Fibroblast of lung (primary cell): ENCODE measurements around the gene ROBO2.

ENCODE experiments used
- CTCF ChIP-seq, 2 donors: IDR thresholded peaks in 1 of 2; conservative IDR thresholded peaks in 1 of 2; 1 replicate in 1 of 2; 2 replicates in 1 of 2; pipeline ENCODE4 v1.5.1; 2011 to 2012; ENCODE audit warnings: low read length in 2 of 2, control low read depth in 1 of 2, inconsistent platforms in 1 of 2, low read depth in 1 of 2, mild to moderate bottlenecking in 1 of 2
- EZH2 ChIP-seq: IDR thresholded peaks from 2 replicates; pipeline ENCODE4 v1.5.1; 2012; ENCODE audit warnings: low read length, control low read depth, mild to moderate bottlenecking; ENCODE audit errors: missing control alignments

GRCh38 chr3:77267589-77267988 lies 227.7 kb downstream of the ROBO2 start:
- no peak for TF ChIP-seq CTCF (conservative IDR thresholded peaks at IDR 0.05 in 1 of 2, IDR thresholded peaks at IDR 0.05 in 1 of 2; ENCODE audit: low read depth in 1 of 2, low read length in 2 of 2)
- no peak for TF ChIP-seq EZH2
